Activated CD8-positive, alpha-beta memory T cell treated with anti-CD3 and anti-CD28 coated beads, Interleukin-2, amount 10 ng/mL, durations not matched to agents 7 days and 5 days (primary cell): ENCODE results near the gene FSTL4. TPM values are rescaled to one million over a fixed set of nuclear protein-coding genes. Genes with fewer than 3 reads are reported as not detected.
A peak's percentile ranks its signal among the peaks of the same experiment; 100 is the strongest.

Experiments used
- ATAC-seq: fragments of 150-1000 bp; cut with Tn5 transposase; one replicate; pipeline ENCODE4 v1.10.0; 2021; ENCODE audit warnings: moderate library complexity
- CTCF ChIA-PET: fragments of 350-600 bp; sonication (Branson Sonifier 250); formaldehyde crosslinking; loops from one replicate; lab custom pipeline; 2021; ENCODE audit warnings: antibody characterized with exemption; lab: Charles Lee
- DNase-seq: peaks from one replicate; pipeline ENCODE4 v3.0.0-alpha.2; 2020
- H3K27ac Mint-ChIP-seq: one replicate; pipeline ENCODE4 v1.8.0; 2021; ENCODE audit warnings: mild to moderate bottlenecking, mixed read lengths
- H3K27me3 Mint-ChIP-seq: one replicate; pipeline ENCODE4 v1.8.0; 2021; ENCODE audit warnings: mixed read lengths
- H3K36me3 Mint-ChIP-seq: one replicate; pipeline ENCODE4 v1.8.0; 2021; ENCODE audit warnings: mild to moderate bottlenecking, mixed read lengths
- H3K4me1 Mint-ChIP-seq: one replicate; pipeline ENCODE4 v1.8.0; 2021; ENCODE audit warnings: mixed read lengths
- H3K4me3 Mint-ChIP-seq: one replicate; pipeline ENCODE4 v1.8.0; 2021; ENCODE audit warnings: mild to moderate bottlenecking, moderate library complexity, mixed read lengths
- H3K9me3 Mint-ChIP-seq: one replicate; pipeline ENCODE4 v1.8.0; 2022; ENCODE audit warnings: low read depth, mixed read lengths
- total RNA-seq, 2 experiments: library from RNA; stranded (reverse); gene quantifications; one replicate each; pipeline ENCODE4 v1.2.3, GENCODE V29; 2021

Gene FSTL4
- total RNA-seq, 2 experiments from 2014 or later: not detected

DNA sequence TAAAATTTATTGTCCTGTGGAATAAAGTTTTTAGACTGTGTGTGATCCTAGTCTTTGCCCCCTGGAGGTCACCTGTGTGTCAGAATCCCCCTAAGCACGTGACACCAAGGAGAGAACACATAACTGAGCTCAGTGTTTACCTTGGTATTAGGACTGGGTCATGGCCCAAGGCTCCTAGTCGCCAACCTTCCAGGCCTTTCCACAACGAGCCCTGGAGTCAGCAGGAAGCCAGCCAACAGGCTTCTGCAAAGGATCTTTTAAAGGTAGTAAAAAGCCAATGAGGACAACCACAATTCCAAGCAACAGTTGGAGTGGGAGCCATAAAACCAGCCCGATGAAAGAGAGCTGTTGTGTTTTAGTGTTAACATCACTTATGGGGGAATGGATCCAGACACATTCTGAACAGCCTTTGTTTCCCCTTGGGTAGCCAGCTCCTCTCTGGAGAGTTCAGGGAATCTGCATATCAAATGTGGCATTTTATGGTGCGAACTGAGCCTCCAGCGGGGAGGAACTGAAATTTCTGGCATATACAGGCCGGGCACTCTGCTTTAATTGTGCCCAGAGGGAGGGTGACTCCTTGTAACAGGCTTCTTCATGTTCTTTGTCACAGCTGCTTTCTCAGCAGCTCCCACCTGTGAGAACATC is 239.9 kb downstream of the FSTL4 start:
- H3K4me1 Mint-ChIP-seq: no peaks in the 10 kb centered on the region
- peaks cover 7% of the 10 kb centered on the region for H3K9me3 Mint-ChIP-seq
- no peak overlapping the region for H3K4me3 Mint-ChIP-seq
- ATAC-seq (no peak), DNase-seq (peak; percentile 3)
- CTCF ChIA-PET: no interaction called here
- no peak overlapping the region for H3K27ac Mint-ChIP-seq
- no peaks in the 10 kb centered on the region for H3K36me3 Mint-ChIP-seq
- H3K27me3 Mint-ChIP-seq: peaks cover 21% of the 10 kb centered on the region

DNA sequence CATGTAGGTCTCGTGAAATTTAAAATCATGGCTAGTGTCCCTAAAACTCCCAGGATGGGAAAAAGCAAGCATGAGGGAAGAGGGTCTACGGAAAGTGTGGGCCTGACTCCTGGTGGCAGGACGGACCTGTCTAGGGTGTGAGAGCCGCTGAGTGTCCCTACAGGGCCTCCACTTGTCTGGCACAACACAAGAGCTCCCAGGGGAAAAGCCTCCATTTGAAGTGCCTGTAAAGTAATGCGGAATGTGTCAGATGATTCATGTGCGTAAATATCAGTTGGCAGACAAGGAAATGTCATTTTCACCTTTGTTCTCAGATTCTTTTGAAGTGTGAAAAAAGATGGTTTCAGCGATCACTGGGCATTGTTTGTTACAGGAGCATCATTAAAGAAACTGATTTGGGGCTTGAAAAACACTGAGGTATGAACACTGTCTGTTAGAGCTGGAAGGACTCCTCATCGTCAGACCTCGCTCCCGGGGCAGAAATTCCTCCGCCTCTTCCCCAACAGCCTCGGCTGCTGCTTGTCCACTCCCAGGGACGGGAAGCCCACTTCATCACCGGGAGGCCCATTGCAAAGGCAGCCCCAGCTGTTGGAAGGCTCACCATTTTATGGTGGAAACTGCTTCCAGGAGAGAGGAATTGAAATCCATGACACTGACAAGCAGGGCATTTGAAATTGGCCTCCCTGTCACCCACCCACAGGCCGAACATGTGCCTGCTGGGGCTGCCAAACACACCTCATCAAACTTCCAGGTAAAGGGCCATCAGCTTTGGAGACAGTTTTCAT is 240.8 kb downstream of the FSTL4 start:
- DNase-seq (peak; percentile 31), ATAC-seq (no peak)
- Mint-ChIP-seq H3K27me3 (peaks cover 15% of the 10 kb centered on the region), H3K4me3 (no peak overlapping the region), H3K27ac (no peak overlapping the region), H3K4me1 (no peaks in the 10 kb centered on the region), H3K9me3 (peaks cover 3% of the 10 kb centered on the region), H3K36me3 (no peaks in the 10 kb centered on the region)
- CTCF ChIA-PET: no interaction called here

DNA sequence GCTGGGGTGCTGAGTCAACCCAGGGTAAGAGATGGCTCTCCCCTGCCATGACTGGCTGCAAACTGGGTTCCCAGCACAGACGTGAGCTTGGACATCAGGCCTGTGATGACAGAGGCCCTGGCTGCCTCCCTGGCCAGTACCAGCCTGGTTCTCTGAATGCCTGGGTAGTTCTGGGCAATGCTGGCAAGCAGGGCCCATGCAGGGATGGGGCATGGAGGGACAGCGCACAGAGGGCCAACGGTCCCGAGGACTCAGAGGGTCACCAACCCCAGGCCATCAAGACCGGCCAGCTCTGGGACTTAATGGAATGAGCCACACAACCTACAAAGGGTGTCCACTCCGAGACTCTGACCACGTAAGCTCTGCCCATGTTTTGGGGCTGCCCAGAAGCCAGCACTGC is 241.4 kb downstream of the FSTL4 start:
- Mint-ChIP-seq H3K4me3 (no peak overlapping the region), H3K4me1 (no peaks in the 10 kb centered on the region), H3K27me3 (peaks cover 21% of the 10 kb centered on the region), H3K36me3 (no peaks in the 10 kb centered on the region), H3K9me3 (peaks cover 3% of the 10 kb centered on the region), H3K27ac (no peak overlapping the region)
- DNase-seq (peak; percentile 30), ATAC-seq (no peak)
- CTCF ChIA-PET: no interaction called here

DNA sequence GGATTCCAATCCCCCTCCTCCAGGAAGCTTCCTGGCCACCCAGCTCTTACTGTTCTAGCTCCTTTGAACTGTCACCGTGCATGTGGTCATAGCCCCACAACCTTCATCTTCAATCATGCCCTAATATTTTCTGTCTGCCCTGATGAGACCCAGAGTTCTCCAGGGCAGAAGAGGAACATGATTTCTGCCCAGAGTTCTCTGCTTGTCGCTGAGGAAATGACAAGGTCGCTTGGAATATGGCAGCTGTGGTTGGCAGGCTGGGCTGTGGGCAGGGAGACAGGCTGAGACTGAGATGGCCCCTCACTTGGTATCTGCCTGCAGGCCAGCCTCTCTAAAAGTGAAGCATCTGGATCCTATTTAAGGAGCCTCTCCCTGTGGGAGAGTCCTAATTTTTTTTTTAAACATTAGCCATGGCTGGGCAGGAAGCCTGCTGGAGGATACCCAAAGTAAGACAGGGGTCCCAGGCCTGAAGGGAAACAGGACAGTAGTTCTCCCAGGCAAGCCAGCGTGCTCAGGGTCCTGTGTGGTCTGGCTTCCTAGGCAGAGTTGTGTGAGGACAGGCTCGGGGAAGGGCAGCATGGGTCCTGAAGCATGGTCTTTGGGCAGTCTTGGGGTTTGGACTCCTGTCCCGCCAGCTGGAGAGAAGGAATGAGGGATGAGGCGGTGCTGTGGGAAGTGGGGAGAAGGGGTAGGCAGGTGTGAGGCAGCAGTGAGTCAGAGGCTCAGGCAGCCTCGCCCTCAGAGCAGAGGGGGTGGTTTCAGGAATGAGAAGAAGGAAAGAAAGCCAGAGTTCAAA is 242.1 kb downstream of the FSTL4 start:
- Mint-ChIP-seq H3K4me3 (no peak overlapping the region), H3K4me1 (no peaks in the 10 kb centered on the region), H3K27me3 (peaks cover 21% of the 10 kb centered on the region), H3K27ac (no peak overlapping the region), H3K36me3 (no peaks in the 10 kb centered on the region), H3K9me3 (no peaks in the 10 kb centered on the region)
- CTCF ChIA-PET: no interaction called here
- no peak for DNase-seq
- no peak for ATAC-seq

DNA sequence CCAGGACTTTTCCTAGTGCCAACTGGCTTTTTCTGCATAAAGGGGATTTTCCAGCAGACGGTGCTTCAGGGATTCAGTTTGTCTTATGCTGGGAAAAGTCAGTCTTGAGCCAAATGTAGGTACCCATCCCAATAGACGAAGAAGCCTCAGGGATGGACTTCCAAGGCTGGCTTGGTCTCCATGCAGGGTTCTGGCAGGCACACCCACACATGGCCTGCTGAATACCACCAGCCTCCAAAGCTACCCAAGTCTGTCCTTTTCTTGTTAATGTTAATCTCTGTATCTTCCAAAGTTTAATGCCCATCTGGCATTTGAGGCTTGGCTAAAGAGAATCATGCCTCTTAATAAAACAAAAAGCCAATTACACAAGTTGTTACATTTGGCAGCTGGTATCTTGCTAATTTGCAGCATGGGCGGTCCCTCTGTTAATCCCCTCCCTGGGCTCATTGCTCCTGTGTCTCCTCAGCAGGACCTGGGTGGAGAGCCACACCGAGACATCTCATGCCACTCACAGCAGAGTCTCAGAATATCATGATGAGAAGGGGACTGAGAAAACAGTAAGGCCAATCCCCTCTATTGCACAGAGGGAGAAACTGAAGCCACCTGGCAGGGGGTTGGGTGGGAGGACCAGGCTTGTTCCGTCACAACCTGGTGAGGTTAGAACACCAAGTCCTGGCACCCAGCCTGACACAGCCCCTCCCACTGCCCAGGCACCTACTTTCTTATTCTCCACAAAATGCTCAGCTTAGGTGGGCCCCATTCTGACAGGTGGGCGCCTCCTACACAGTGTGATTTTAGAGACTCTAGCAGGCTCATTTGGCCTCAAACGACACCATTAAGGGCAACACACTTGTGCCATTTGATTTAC is 243.2 kb downstream of the FSTL4 start:
- peaks cover 26% of the 10 kb centered on the region for H3K27me3 Mint-ChIP-seq
- H3K4me3 Mint-ChIP-seq: no peak overlapping the region
- ATAC-seq: no peak
- no peaks in the 10 kb centered on the region for H3K4me1 Mint-ChIP-seq
- H3K27ac Mint-ChIP-seq: no peak overlapping the region
- CTCF ChIA-PET: no interaction called here
- no peak for DNase-seq
- no peaks in the 10 kb centered on the region for H3K9me3 Mint-ChIP-seq
- no peaks in the 10 kb centered on the region for H3K36me3 Mint-ChIP-seq

DNA sequence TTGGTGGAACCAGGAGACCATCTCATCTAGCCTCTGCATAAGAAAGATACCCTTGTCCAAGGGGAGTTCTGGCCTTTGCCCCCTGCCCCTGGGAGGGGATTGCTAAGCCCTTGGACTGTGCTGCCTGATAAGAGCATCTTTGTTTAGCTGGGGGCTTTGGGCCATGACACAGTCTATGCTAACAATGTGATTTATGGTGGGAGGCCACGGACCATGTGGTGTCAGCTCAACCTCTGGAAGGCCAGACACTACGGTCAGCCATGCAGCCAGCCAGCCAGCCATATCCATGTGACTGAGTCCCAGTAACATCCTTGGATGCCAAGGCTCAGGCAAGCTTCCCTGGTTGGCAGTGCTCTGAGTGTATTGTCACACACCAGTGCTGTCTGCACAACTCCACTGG is 244.4 kb downstream of the FSTL4 start:
- DNase-seq (no peak), ATAC-seq (no peak)
- H3K4me1 Mint-ChIP-seq: no peaks in the 10 kb centered on the region
- no peak overlapping the region for H3K27ac Mint-ChIP-seq
- CTCF ChIA-PET: no interaction called here
- H3K9me3 Mint-ChIP-seq: no peaks in the 10 kb centered on the region
- no peak overlapping the region for H3K4me3 Mint-ChIP-seq
- peaks cover 27% of the 10 kb centered on the region for H3K27me3 Mint-ChIP-seq
- H3K36me3 Mint-ChIP-seq: no peaks in the 10 kb centered on the region

DNA sequence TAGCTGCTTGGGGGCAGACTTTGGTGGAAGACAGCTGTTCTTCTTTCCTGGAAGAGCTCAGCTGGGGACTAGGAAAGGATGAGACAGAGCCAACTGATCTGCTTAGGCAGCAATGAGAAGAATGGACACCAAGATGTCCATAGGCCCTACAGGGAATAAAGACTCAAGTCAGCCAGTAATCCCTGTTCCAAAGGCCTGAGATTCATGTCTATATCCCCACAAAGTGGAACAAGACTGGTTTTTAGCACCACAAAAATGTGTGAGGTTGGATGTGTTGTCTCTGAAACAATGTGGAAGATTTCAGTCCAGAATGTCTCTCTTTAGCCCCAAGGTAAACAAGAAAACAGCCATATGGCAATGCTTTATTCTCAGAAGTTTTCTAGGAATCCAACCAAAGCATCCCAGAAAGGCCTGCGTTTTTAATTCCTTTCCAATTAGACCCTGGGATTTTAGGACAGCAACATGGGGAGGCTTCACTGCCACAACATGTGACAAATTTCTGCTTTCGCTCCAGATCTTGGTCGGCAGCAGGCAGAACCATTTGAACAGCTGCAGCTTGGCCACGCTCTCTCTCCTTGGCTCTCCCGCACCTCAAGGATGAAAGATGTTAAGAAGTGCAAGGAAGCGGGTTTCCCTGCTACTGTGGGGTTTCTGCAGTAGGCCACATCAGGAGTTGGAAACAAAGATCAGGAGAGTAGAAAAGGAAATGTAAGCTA is 245.1 kb downstream of the FSTL4 start:
- no peak overlapping the region for H3K27ac Mint-ChIP-seq
- no peak for ATAC-seq
- CTCF ChIA-PET: no interaction called here

DNA sequence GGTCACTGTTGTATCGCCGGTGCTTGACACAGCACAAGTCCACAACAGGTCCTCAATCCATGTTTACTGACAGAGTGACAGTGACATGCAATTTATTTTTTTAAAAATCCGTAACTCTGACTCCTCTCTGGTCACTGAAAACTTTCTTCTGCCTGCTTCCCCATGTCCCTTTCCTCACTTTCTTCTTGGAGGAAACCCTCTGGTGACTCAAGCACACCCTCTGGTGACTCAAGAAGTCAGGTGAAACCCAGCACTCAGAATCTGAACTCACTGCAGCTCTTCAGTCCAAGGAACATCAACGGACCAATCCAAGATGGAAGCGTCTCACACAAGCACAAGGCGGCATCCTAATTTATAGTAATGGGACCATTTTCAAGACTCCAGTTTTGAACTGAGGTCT is 245.9 kb downstream of the FSTL4 start:
- peaks cover 20% of the 10 kb centered on the region for H3K27me3 Mint-ChIP-seq
- no peaks in the 10 kb centered on the region for H3K9me3 Mint-ChIP-seq
- H3K36me3 Mint-ChIP-seq: no peaks in the 10 kb centered on the region
- ATAC-seq (no peak), DNase-seq (no peak)
- H3K4me3 Mint-ChIP-seq: no peak overlapping the region
- CTCF ChIA-PET: no interaction called here
- H3K27ac Mint-ChIP-seq: no peak overlapping the region
- H3K4me1 Mint-ChIP-seq: no peaks in the 10 kb centered on the region

More for the DNA sequence above, 245.1 kb downstream of the FSTL4 start:
- no peak for DNase-seq
- Mint-ChIP-seq H3K4me1 (no peaks in the 10 kb centered on the region), H3K36me3 (no peaks in the 10 kb centered on the region), H3K27me3 (peaks cover 26% of the 10 kb centered on the region), H3K4me3 (no peak overlapping the region), H3K9me3 (no peaks in the 10 kb centered on the region)

DNA sequence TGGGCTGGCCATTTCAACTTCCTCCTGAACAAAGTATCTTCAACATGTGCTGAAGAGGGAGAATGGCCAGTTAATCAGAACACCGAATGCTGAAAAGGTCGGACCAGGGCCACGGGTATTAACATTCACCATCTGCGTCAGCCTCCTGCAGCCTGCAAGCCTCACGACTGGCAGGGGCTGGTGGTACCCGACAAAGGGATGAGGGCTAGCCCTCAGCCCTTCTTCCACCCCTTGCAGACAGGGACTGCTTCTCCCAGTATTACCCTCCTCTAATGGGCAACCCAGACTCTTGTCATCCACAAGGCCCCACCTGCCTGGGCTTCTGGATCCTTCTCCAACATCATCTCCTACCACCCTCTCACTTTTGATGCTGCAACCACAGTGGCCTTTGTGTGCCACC is 246.6 kb downstream of the FSTL4 start:
- H3K36me3 Mint-ChIP-seq: no peaks in the 10 kb centered on the region
- no peak overlapping the region for H3K27ac Mint-ChIP-seq
- ATAC-seq: no peak
- peaks cover 27% of the 10 kb centered on the region for H3K27me3 Mint-ChIP-seq
- no peaks in the 10 kb centered on the region for H3K9me3 Mint-ChIP-seq
- CTCF ChIA-PET: no interaction called here
- no peaks in the 10 kb centered on the region for H3K4me1 Mint-ChIP-seq
- no peak overlapping the region for H3K4me3 Mint-ChIP-seq
- no peak for DNase-seq

DNA sequence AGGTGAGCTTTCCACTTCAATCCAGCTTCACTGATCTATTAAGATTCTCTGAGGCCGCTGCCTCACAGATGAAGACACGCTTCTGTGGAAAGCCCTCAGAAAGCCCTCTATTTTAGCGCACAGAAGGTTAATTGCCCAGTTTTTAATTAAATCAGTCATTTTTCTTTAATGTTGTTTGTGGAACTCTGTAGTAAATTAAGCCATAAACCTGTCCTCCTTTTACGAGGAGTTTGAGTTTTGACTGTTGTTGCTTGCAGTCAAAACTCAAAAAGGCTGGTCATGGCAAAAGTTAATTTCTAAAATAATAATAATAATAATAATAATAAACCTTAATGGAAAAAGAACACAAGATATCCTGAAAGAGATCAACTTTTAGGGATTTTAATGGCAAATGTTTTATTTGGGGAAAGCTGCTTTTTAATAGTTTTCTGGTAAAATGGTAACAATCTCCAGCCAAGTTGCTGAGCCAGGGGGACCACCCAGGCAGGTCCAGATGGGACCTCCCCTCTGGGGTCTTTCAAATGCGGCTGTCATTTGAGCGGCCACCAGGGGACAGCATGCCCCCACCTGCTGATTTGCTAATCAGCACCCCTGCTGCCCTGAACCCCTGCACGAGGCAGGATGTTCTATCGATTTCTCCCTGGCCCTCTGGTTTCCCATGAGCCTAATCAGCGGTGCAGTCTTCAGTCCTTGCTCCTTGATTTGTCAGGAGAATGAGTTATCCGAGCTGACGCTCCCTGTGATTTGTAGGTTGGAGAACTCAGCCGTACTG is 247.2 kb downstream of the FSTL4 start:
- H3K4me1 Mint-ChIP-seq: no peaks in the 10 kb centered on the region
- no peak for ATAC-seq
- no peaks in the 10 kb centered on the region for H3K36me3 Mint-ChIP-seq
- CTCF ChIA-PET: no interaction called here
- no peaks in the 10 kb centered on the region for H3K9me3 Mint-ChIP-seq
- no peak overlapping the region for H3K4me3 Mint-ChIP-seq
- H3K27me3 Mint-ChIP-seq: peaks cover 29% of the 10 kb centered on the region
- no peak for DNase-seq
- no peak overlapping the region for H3K27ac Mint-ChIP-seq

DNA sequence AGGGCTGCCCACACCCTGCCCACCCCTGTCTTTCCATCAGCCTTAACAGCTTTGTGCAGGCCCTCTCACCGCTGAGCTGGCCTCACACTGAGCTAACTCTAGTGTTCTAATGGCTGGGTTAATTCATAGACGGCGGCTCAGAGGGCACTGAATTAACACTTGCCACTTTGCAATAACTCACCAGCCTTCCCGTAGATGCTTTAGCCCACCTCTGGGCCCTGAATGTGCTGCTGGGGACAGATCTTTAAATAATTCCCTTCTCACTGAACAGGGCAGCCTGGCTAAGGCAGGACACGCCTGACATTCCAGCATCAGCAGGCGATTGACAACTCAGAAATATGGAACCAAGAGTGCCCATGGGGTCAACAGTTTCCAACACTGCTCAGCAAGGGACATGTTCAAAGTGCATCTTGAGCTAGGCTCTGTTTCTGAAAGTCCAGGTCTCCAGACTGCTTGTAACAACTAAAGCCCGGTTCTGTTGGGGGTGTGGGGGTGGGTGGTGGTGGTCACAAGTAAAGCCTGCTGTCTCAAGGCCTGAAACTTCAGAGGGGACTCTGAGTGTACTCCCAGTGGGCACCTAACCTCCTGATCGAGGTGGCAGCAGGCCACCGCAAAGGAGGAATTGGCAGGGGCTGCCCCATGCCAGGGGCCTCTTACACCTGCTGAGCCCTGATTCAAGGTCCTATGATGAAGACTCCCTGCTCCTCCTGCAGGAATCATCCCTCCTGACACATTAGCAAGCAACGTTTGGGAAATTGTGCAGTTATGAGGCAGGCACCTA is 248.3 kb downstream of the FSTL4 start:
- no peaks in the 10 kb centered on the region for H3K4me1 Mint-ChIP-seq
- H3K4me3 Mint-ChIP-seq: no peak overlapping the region
- no peak overlapping the region for H3K27ac Mint-ChIP-seq
- ATAC-seq: no peak
- peaks cover 32% of the 10 kb centered on the region for H3K27me3 Mint-ChIP-seq
- no peaks in the 10 kb centered on the region for H3K36me3 Mint-ChIP-seq
- DNase-seq: no peak
- CTCF ChIA-PET: no interaction called here
- H3K9me3 Mint-ChIP-seq: no peaks in the 10 kb centered on the region
